NCI-H2171 treated with DMSO at 0.1 percent for 48 hours (cell line): ENCODE measurements around the gene DNAJC4.

Experiments used
- DNase-seq: peaks from one replicate; lab custom pipeline; 2025; lab: John Stamatoyannopoulos, UW

DNAJC4 gene

DNA sequence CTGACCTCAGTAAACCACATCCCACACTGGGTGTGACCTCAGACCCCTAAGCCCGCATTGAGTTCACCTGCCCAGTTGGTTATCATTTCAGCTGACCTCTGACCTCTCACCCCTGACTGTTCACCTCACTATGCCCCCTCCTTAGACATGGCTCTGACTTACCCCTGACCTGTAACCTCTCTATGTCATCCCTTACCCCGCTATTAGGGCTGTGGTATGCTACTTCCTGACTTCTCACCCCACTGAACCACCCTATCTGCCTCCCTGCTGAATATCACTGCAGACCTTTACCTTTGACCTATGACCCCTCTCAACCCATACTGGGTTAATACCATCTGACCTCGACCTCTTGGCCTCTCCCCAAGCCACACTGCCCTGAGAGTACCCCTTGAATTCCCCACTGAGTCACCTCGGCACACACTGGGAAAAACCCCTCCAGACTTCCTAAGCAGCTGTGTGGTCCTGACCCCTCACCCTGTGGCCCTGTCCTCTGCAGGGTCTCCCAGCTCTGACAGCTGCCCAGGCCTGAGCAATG is 29.3 kb downstream of the DNAJC4 start:
- no peak for DNase-seq

GRCh38 chr11:64260147-64260708 is 29.9 kb downstream of the DNAJC4 start:
- no peak for DNase-seq

- no peak for DNase-seq
These were observed 31.3 kb downstream of the DNAJC4 start for GRCh38 chr11:64261556-64262080.

GRCh38 chr11:64262271-64263002 is 32.1 kb downstream of the DNAJC4 start:
- DNase-seq = no peak

DNA sequence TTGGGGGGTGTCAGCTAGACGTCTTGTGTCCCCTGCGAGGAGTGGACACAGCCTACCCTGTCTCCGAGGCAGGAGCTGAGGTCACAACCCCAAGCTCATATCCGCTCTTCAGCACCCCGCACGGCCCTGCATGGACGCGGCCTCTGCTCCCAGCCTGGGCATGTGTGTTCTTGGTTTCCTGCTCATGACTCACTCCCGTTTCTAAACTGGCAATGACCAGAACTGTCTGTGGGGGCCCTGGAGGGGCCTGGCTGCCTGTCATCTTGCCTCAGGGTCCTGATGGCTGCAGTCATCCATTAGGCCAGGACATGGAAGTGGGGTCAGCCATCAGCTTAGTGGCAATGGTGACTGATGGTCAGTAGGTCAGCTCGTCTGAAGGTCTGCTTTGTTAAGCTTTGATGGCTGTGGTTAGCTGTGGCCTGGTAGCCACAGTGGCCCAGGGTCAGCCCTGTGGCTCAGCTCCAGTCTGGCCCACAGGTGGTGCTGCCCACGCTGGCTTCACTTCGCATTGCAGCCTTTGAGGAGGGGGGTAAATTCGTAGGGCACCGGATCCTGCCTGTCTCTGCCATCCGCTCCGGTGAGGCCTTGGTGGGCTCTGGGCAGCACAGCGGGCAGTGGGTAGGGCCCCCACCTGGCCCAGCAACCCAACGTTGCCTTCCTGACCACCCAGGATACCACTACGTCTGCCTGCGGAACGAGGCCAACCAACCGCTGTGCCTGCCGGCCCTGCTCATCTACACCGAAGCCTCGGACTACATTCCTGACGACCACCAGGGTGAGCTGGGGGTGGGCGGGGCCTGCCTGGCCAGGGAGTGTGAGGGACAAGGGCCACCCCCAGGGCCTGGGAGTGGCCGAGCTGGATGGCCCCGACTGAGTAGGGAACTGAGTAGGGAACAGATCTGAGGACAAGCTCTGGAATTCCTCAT is 32.9 kb downstream of the DNAJC4 start:
- no peak for DNase-seq

- DNase-seq = no peak
These were observed 33.6 kb downstream of the DNAJC4 start for GRCh38 chr11:64263947-64264317.

GRCh38 chr11:64264371-64264852 is 34.1 kb downstream of the DNAJC4 start:
- no peak for DNase-seq

GRCh38 chr11:64265176-64266160 is 35.1 kb downstream of the DNAJC4 start:
- DNase-seq = no peak

- no peak for DNase-seq
These were observed 36.0 kb downstream of the DNAJC4 start for GRCh38 chr11:64266339-64266738.

DNA sequence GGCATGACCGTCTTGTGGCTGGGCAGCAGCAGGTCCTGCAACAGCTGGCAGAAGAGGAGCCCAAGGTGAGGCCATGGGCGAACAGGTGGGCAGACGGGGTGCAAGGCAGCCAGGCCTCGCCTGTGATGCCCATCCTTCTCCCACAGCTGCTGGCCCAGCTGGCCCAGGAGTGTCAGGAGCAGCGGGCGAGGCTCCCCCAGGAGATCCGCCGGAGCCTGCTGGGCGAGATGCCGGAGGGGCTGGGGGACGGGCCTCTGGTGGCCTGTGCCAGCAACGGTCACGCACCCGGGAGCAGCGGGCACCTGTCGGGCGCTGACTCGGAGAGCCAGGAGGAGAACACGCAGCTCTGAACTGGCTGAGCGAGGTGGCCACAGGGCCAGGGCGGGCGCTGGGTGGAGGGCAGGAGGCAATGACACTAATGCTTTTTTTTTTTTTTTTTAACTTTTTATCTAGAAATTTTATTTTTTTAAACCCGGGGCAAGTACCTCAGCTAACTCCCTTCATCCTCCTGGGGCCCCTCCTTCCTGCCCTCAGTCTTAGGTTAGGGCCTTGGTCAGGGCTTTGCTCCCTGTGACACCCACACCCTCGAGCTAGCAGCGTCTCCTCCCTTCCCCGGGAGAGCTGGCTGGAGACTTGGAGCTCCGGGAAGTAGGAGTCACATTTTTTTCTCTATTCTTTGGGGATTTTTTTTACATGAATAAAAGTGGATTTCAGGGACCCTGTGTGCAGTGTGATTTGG is 37.0 kb downstream of the DNAJC4 start:
- peak; percentile 27 for DNase-seq

DNA sequence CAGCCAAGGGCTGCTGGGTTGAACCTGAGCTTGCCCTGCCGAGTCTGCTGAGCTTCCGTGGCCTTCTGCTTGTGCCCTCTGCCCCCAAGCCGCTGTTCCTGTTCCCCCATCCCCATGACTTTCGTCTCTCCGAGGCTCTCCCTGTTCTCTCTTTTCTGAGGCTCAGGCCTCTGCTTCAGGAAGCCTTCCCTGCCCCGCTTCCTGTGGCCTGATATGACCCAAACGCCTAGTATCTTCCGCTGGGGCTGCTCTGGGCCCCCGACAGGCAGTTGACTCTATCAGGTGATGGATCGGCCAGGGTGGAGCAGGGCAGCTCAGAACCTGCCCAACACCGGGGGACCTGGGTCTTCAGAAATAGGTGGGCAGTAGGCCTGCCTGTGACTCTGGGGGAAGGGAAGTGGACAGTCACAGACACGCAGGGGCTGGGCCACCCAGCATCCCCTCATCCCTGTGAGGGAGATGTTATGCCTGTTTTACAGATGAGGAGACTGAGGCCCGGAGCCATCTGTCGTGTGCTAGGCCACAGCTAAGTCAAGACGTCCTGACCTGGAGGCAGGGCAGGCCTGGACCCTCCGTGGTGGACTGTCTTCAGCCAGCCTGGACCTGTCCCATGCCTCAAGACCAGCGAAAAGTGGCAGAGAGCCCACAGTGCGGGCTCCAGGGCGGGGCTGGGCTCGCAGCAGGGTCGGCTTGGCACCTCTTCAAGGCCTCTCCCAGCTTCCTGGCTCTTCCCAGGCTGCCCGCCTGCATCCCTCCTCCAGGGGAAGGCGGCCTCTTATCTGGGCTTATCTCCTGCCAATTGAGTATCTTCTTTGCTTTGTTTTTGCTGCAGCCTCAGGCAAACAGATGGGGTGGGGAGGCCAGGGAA is 37.9 kb downstream of the DNAJC4 start:
- peak; percentile 43 for DNase-seq

DNA sequence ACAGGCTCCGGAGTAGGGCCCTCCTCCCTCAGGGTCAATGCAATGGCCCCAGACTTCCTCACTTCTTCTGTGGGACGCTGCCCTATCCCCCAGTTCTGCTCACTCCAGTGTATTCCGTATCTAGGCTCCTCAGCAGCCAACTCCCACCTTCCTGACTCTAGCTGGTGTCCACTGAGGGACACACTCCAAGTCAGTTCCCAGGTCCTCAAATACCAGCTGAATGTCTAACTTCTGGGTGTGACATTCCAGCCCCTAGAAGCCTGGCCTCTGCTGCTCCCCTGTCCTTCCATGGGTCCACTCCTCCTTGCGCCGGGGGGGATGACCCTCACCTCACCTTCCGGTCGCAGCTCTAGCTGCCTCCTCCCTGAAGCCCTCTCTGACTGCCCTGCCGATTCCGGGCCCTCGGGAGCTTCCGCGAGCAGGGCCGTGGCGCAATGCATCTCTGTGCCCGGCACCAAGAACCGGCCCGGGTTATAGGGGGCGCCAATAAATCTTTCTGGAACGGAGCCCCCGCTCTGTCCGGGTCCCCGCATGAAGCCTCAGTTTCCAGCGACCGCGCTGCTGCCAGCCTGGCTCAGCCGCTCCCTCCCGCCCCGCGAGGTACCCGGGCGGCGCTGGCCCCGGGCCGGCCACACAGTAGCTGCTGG is 38.7 kb downstream of the DNAJC4 start:
- DNase-seq = peak; percentile 43

DNA sequence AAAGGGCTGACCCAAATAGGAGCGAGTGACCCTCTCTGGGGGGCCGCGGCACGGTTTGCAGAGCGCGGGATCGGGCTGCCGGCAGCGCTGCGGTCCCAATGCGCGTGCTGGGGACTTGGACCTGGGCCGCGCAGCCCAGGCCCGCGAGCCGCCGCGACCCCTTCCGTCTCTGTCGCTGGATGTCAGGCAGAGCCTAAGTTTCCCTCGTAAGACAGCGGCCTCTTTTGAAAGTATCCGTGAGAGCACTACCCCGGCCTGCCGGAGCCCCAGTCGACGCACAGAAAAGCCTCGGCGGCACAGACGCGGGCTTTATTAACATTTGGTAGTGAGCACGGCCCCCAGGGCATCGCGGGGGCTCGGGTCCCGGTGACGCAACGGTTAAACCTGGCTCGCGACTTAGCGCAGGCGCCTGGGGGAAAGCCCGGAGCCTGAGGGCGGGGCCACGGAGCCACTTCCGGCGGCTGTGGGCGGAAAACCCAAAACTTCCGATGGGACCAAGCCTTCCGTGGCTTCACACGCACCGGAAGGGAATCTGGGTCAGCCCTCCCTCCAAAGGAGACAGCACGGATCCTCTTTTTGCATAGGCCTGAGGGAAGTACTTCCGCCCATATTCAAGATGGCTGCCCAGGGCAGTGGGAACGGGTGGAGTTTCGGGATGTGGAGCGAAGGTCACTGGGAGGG is 39.3 kb downstream of the DNAJC4 start:
- DNase-seq = peak; percentile 99

- no peak for DNase-seq
These were observed 44.9 kb downstream of the DNAJC4 start for GRCh38 chr11:64275031-64275800.

DNA sequence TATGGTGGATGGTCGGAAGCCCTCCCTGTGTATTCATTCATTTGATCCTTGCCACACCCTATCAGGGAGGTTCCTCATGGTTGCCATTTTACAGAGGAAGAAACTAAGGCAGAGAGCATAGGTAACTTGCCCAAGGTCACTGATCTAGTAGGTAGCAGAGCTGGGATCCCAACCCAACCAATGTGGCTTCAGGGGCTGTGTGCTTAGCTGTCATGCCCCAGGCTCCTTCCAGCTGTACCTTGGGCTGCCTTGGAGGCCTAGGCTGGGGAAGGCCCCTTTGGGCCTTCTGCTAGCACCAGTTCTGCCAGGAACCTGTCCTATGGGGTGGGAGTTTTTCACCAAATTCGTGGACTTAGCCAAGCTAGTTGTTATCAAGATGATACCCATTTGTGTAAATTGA is 45.5 kb downstream of the DNAJC4 start:
- no peak for DNase-seq

DNA sequence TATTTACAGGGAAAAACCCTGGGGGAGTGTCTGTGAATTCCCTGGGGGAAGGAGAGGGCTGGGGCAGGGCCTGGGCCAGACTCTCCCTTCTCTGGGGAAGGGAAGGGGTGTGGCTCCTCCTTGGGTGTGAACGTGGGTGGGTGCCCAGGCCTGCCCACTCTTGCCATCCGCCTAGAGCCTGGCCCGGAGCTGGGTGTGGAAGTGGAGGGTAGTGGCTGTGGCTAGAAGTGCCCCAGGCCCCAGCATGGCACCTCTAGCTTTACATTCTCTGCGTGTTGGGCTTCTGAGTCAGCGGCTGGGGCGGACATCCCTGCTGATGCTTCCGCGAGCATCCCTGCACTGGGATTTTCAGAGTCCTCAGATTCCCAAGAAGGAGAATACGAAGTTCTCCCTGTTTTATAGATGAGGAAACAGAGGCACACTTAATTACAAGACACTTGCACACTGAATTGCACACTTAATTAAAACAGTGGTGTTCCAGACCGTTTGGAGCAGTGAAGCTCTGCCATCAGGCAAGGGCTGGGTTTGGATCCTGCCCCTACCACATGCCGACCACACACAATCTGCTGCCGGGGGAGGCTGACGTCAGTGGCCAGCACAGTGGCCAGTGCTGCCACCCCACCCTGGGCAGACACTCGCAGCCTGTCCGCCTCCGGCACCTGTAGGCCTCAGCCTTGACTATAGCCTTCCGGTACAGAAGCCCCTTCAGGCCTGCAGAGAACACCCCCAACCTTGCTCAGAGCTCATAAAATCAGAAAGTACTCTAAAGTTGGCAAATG is 46.5 kb downstream of the DNAJC4 start:
- no peak for DNase-seq
